Stimulated activated effector memory CD8-positive, alpha-beta T cell treated with anti-CD3 and anti-CD28 coated beads, Interleukin-12 subunit alpha, Interleukin-12 subunit beta, amount 100 ng/mL, for 72 hours (primary cell): ENCODE results near the gene RETN.

Experiments
- ATAC-seq: fragments of 150-1000 bp; cut with Tn5 transposase; 2 replicates; pipeline ENCODE4 v1.10.0; 2021
- DNase-seq, 2 donors: peaks; one replicate each; pipeline ENCODE4 v3.0.0; 2021 to 2022; ENCODE audit warnings: low spot score in 2 of 2
- H3K27ac Mint-ChIP-seq: one replicate; pipeline ENCODE4 v1.8.0; 2022; ENCODE audit warnings: mild to moderate bottlenecking, mixed read lengths
- H3K36me3 Mint-ChIP-seq: one replicate; pipeline ENCODE4 v1.8.0; 2022; ENCODE audit warnings: mild to moderate bottlenecking, mixed read lengths
- H3K4me1 Mint-ChIP-seq: one replicate; pipeline ENCODE4 v1.8.0; 2022; ENCODE audit warnings: mixed read lengths
- H3K4me3 Mint-ChIP-seq: one replicate; pipeline ENCODE4 v1.8.0; 2022; ENCODE audit warnings: mild to moderate bottlenecking, mixed read lengths
- H3K9me3 Mint-ChIP-seq: one replicate; pipeline ENCODE4 v1.8.0; 2022; ENCODE audit warnings: mixed read lengths

The RETN gene

DNA sequence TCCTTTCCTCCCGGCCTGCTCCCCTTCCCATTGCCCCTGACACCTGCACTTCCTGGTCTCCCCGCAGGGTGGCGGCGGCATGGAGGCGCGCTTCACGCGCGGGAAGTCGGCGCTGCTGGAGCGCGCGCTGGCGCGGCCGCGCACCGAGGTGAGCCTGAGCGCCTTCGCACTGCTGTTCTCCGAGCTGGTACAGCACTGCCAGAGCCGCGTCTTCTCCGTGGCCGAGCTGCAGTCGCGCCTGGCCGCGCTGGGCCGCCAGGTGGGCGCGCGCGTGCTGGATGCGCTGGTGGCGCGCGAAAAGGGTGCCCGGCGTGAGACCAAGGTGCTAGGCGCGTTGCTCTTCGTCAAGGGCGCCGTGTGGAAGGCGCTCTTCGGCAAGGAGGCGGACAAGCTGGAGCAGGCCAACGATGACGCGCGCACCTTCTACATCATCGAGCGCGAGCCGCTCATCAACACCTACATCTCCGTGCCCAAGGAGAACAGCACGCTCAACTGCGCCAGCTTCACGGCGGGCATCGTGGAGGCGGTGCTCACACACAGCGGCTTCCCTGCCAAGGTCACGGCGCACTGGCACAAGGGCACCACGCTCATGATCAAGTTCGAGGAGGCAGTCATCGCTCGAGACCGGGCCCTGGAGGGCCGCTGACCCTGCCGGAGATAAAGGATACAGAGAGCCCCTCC, 13.5 kb downstream of the RETN start:
- no peak for ATAC-seq
- DNase-seq, result no peak
- H3K36me3 Mint-ChIP-seq, result peaks cover 55% of the 10 kb centered on the region
- H3K4me3 Mint-ChIP-seq, result peak overlapping the region; percentile 90
- peaks cover 53% of the 10 kb centered on the region for H3K4me1 Mint-ChIP-seq
- no peaks in the 10 kb centered on the region for H3K9me3 Mint-ChIP-seq
- H3K27ac Mint-ChIP-seq, result peak overlapping the region; percentile 93

DNA sequence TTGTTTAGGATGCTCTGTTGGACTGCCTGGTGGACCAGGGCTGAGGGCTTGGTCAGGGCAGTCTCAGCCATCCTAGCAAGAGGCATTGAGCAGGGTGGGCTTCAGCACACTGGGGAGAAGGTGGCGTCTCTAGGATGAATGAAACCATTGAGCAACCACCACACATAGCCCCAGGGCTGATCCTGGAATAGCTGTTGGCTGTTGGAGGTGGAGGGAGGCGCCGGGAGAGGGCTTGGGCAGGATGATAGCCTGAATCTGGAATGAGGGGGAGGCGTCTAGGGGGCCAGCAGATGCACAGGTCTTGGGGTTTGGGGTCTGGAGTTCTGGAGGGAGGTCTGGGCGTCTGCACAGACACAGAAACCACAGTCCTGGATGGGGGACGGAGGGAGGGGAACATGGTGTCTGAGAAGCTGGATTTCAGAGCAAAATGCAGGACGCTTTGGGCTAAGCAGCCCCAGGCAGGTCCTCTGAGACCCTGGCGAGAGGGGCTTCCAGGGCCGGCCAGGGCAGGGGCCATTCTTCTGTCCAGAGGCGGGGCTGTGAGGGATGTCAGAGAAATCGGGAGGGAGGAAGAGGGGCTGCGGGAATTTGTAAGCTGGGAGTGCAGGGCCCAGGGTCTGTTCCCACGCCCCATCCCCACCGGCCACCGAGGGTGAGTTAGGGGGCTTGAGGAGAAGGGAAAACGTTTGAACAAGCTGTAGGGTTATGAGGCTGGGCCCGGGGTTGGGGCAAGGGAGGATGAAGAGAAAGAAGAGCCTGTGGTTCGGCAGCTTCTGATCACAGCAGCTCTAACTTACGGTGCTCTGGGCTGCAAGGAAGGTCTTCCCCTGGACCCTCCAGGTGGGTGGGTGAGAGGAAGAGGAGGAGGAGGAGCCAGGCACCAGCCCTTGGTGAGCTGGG, 16.9 kb downstream of the RETN start:
- no peaks in the 10 kb centered on the region for H3K9me3 Mint-ChIP-seq
- DNase-seq, result no peak
- ATAC-seq, result no peak
- peak overlapping the region; percentile 60 for H3K27ac Mint-ChIP-seq
- H3K4me3 Mint-ChIP-seq, result no peak overlapping the region
- H3K36me3 Mint-ChIP-seq, result peaks cover 47% of the 10 kb centered on the region
- peaks cover 25% of the 10 kb centered on the region for H3K4me1 Mint-ChIP-seq

DNA sequence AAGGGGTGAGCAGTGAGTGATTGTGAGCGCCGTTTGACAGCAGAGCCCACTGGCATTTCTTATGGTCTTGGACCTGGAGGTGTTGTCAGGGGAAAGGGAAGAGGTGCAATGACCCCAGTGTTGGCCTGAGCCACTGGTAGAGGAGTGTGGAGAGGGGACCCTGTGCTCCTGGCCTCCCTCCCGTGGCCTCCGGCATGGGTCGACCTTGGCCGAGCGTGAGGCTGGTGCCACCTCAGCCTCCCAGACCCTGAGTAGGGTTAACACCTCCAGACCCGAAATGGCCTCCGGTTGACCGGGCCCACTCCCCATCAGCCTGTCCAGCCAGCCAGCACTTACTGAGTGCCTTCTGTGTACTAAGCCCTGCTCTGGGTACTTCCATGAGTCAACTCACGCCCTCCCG, 18.3 kb downstream of the RETN start:
- Mint-ChIP-seq H3K36me3 (peaks cover 37% of the 10 kb centered on the region), H3K4me1 (peaks cover 16% of the 10 kb centered on the region), H3K27ac (no peak overlapping the region), H3K9me3 (no peaks in the 10 kb centered on the region), H3K4me3 (no peak overlapping the region)
- DNase-seq (no peak), ATAC-seq (no peak)

DNA sequence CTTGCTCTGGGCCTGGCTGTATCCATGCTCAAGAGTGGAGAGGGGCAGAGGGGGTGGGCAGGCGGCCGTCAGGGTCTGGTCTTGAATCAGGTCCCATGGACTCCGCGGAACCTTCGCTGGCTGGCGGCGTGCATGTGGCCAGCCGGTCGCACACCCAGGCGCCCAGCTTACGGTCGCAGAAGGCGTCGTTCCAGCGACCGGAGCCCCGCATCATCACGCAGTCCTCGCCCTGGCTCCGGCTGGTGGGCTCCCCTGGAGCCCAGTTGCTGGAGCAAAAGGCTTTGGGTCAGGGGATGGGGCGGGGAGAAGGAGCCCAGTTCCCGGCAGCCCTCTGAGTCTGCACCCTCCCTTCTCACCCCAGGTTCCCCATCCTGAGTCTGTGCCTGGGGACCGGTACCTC, 20.3 kb downstream of the RETN start:
- H3K4me1 Mint-ChIP-seq, result peaks cover 10% of the 10 kb centered on the region
- no peak overlapping the region for H3K4me3 Mint-ChIP-seq
- peaks cover 18% of the 10 kb centered on the region for H3K36me3 Mint-ChIP-seq
- no peak overlapping the region for H3K27ac Mint-ChIP-seq
- DNase-seq (no peak), ATAC-seq (no peak)
- no peaks in the 10 kb centered on the region for H3K9me3 Mint-ChIP-seq

DNA sequence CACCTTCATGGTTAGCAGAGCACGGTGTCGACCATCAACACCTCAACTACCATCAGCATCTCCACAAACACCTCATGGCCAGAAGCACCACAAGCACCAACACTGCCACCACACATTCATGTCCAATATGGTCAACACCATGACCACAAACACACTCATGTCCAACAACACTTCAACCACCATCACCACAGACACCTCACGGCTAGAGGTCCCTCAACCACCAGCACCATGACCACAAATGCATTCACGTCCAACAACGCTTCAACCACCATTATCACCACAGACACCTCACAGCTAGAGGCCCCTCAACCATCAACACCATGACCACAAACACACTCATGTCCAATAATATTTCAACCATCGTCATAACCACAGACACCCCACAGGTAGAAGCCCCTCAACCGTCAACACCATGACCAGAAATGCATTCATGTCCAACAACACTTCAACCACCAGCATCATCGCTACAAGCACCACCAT, 22.0 kb downstream of the RETN start:
- Mint-ChIP-seq H3K4me3 (no peak overlapping the region), H3K27ac (no peak overlapping the region), H3K4me1 (peaks cover 4% of the 10 kb centered on the region), H3K36me3 (peaks cover 5% of the 10 kb centered on the region), H3K9me3 (no peaks in the 10 kb centered on the region)
- ATAC-seq (peak; percentile 58), DNase-seq (peak in 1 of 2 donors; percentile 69)

DNA sequence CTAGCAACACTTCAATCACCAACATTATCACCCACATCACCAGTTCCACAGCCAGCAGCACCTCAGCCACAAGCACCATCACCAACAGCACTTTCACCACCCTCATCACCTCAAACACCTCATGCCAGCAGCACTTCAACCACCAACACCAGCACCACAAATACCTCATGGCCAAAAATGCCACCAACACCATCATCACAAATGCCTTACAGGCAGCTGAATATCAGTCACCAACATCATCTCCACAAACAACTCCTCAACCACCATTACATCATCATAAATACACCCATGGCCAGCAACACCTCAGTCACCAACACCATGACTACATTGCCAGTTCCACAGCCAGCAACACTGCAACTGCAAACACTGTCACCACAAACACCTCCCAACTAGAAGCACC, 22.6 kb downstream of the RETN start:
- peak; percentile 81 for ATAC-seq
- H3K4me1 Mint-ChIP-seq, result no peaks in the 10 kb centered on the region
- peak in 1 of 2 donors; percentile 62 for DNase-seq

DNA sequence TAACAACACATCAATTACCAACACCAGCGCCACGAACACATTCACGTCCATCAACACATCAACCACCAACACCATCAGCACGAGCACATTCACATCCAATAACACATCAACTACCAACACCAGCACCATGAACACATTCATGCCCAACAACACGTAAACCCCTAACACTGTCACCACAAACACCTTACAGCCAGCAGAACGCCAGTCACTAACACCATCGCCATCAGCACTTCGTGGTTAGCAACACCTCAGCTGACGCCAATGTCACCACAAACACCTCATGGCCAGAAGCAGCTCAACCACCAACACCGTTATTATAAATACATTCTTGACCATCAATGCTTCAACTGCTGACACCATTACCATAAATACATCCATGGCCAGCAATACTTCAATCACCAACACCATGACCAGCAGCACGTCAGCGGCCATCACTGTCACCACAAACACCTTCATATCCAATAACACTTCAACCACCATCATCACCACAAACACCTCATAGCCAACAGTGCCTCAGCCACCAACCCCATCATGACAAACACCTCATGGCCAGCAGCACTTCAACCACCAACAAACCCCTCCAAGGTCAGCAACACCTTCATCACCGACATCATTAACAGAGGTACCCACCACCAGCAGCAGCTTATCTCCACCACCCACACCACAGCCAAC, 23.7 kb downstream of the RETN start:
- no peak overlapping the region for H3K4me3 Mint-ChIP-seq
- peaks cover 9% of the 10 kb centered on the region for H3K36me3 Mint-ChIP-seq
- no peaks in the 10 kb centered on the region for H3K9me3 Mint-ChIP-seq
- DNase-seq, result no peak
- H3K4me1 Mint-ChIP-seq, result no peaks in the 10 kb centered on the region
- peak; percentile 73 for ATAC-seq
- H3K27ac Mint-ChIP-seq, result no peak overlapping the region

More for the DNA sequence above, 22.6 kb downstream of the RETN start:
- no peak overlapping the region for H3K4me3 Mint-ChIP-seq
- no peaks in the 10 kb centered on the region for H3K9me3 Mint-ChIP-seq
- no peak overlapping the region for H3K27ac Mint-ChIP-seq
- peaks cover 7% of the 10 kb centered on the region for H3K36me3 Mint-ChIP-seq

DNA sequence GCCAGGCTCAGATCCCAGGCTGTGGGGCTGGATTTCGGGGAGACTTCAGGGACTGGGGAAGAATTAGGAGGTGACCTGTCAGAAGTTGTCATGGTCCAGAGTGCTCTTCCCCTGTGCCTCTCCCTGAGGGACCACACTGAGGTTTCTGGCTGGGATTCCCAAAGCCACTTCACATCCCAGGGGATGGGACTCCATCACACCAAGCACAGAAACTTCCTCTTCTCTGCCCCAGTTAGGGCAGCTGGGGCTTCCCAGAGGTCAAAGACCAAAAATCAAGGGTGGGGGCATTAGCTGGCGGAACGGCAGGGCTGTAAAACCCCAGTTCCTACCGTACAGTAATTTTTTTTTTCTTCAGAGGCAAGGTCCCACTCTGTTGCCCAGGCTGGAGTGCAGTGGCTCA, 25.6 kb downstream of the RETN start:
- no peak overlapping the region for H3K27ac Mint-ChIP-seq
- DNase-seq (no peak), ATAC-seq (no peak)
- no peaks in the 10 kb centered on the region for H3K9me3 Mint-ChIP-seq
- no peak overlapping the region for H3K4me3 Mint-ChIP-seq
- peaks cover 13% of the 10 kb centered on the region for H3K4me1 Mint-ChIP-seq
- peaks cover 15% of the 10 kb centered on the region for H3K36me3 Mint-ChIP-seq

DNA sequence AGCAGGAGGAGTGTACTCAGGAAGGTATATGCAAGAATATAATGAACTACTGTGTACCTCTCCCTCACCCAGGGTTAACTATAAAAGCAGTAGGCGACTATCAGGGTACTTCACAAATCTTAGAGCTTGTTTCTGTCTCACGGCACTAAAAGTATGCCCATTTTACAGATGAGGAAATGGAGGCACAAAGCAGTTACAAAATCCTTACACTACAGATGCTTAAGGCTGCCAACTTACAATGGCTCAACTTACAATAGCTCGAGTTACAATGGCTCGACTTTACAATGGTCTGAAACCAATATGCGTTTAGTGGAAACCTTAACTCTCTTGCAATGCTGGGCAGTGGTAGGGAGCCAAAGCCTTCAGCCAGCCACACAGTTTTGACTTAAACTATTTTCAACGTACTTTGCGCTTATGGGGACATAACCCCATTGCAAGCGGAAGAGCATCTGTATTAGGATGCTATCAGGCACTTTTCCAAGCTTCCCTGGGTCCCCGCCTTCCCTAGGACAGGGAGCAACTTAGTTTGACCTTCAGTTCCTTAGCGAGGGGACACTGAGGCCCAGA, 29.0 kb downstream of the RETN start:
- H3K9me3 Mint-ChIP-seq, result no peaks in the 10 kb centered on the region
- no peak overlapping the region for H3K4me3 Mint-ChIP-seq
- ATAC-seq (no peak), DNase-seq (no peak)
- H3K36me3 Mint-ChIP-seq, result peaks cover 18% of the 10 kb centered on the region
- no peak overlapping the region for H3K27ac Mint-ChIP-seq
- peaks cover 33% of the 10 kb centered on the region for H3K4me1 Mint-ChIP-seq

DNA sequence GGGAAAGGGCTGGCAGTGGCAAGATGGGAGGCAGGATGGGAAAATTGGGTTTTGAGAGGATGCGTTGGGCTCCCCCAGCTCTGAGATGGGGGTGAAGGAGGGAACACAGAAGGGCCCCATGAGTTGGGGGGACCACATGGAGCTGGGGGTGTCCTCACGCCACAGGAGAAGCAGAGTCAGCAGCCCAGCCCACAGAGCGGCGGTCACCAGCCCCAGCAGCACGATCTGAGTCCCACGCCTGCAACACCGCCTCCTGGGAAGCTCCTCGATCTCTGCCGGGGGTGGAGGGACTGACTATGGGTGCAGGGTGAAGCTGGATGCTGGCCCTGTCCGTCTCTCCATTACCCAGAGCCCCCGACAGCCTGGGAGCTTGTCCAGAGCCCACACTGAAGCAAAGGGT, 29.7 kb downstream of the RETN start:
- H3K4me3 Mint-ChIP-seq, result peak overlapping the region; percentile 67
- H3K36me3 Mint-ChIP-seq, result peaks cover 23% of the 10 kb centered on the region
- DNase-seq (no peak), ATAC-seq (no peak)
- H3K9me3 Mint-ChIP-seq, result no peaks in the 10 kb centered on the region
- H3K27ac Mint-ChIP-seq, result peak overlapping the region; percentile 91
- peaks cover 34% of the 10 kb centered on the region for H3K4me1 Mint-ChIP-seq

DNA sequence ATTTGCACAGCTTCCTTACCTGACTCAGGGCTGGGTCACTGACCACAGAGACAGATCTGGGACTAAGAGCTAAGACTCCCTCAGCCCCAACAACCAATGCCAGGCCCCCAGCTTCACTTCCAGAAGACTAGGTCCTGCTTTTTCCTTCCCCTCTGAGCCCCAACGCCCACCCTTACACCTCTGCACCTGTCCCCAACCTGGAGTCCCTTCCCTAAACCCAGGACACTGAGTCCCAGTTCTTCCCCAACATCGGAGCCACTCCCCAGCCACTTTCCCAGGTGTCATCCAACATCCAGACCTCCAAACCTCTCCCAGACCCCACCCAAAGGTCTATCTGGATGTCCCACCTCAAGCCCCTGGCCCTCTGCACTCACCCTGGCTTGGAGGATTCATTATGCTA, 30.2 kb downstream of the RETN start:
- Mint-ChIP-seq H3K36me3 (peaks cover 26% of the 10 kb centered on the region), H3K9me3 (no peaks in the 10 kb centered on the region), H3K4me3 (peak overlapping the region; percentile 67), H3K4me1 (peaks cover 34% of the 10 kb centered on the region), H3K27ac (peak overlapping the region; percentile 91)
- DNase-seq (no peak), ATAC-seq (no peak)

DNA sequence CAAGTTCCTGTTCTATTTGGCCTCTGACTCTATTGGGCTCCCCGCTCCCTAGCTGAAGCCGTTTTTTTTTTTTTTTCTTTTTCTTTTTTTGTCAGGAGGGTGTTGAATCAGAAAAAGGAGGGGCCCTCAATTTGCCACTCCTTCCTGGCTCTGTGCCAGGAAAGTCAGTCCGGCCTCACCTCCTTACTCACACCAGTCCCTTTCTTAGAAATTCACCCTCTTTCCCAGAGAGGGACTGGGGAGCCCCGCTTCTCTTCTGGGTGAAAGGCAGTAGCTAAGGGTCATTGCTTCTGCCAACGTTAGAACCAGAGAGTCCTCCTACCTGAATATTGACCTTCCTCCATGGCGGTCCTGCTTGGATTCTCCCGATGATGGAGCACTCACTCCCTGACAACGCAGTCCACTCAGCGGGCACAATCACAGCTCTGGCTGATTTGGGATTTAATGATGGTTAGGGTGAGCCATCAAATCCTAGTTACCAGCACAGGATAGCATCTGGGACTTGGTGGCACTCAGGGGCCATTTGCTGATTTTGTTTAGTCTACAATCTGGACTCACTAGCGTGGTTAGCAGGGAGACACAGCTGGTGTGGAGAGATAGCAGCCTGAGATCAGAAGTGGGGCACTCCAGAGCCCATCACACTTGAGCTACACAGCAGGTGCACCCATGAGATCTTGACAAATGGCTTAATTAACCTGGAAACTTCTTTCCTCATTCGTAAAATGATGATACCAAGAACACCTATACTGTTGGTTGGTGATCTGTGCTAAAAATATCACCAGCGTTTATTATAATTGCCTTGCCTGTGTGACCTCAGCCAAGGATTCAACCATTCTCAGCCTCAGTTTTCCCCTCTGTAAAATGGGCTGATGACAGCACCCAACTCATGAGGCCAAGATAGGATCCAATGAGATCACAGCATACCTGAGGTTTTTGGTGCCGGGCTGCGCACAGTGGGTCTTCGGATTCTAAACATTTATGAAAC, 30.9 kb downstream of the RETN start:
- ATAC-seq, result peak; percentile 87
- no peaks in the 10 kb centered on the region for H3K9me3 Mint-ChIP-seq
- H3K4me1 Mint-ChIP-seq, result peaks cover 34% of the 10 kb centered on the region
- H3K4me3 Mint-ChIP-seq, result peak overlapping the region; percentile 67
- H3K36me3 Mint-ChIP-seq, result peaks cover 26% of the 10 kb centered on the region
- peak; percentile 54 to 70 for DNase-seq
- peak overlapping the region; percentile 91 for H3K27ac Mint-ChIP-seq

DNA sequence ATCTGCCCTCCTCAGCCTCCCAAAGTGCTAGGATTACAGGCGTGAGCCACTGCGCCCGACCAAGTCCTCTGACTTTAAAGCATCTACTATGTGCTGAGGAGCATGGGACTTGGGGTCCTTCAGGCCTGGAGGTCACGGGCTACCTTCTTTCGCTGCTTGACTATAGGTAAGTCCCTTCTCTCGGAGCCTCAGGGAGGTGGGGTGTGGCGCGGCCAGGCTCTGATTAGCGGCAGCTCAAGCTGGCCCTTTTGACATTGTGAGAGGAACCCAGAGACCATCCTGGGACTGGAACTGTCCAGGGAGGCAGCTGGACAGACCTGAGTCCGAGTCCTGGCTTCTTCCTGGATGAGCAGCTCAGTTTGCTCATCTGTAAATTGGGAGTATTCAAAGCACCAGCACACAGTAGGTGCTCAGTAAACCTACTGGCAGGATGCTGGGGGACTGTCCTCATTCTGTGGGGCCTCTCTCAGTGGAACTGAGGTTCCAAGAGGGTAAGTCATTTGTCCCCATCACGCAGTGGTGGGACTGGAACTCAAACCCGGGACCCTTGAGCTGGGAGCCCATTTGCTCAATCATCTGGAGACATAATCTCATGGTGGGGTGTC, 32.3 kb downstream of the RETN start:
- no peak for DNase-seq
- ATAC-seq, result no peak
- H3K36me3 Mint-ChIP-seq, result peaks cover 26% of the 10 kb centered on the region
- no peak overlapping the region for H3K27ac Mint-ChIP-seq
- no peaks in the 10 kb centered on the region for H3K9me3 Mint-ChIP-seq
- H3K4me1 Mint-ChIP-seq, result peaks cover 43% of the 10 kb centered on the region
- H3K4me3 Mint-ChIP-seq, result no peak overlapping the region
